ENCODE data around the gene NTRK2. TPM values are rescaled to one million over a fixed set of nuclear protein-coding genes. Genes with fewer than 3 reads are reported as not detected.

NTRK2 gene
- polyA plus RNA-seq, 1 experiment, result 2.0 TPM

GRCh38 chr9:84738353-84738752 lies 68.8 kb downstream of the NTRK2 start:
- H3K4me3 ChIP-seq (ENCODE audit: low read depth, low read length), result no peak overlapping the region
- no peaks in the 10 kb centered on the region for H3K27me3 ChIP-seq (ENCODE audit: control insufficient read depth, insufficient read depth, low read length)
- POLR2A ChIA-PET, result no interaction called here
- no peaks in the 10 kb centered on the region for H3K36me3 ChIP-seq (ENCODE audit: control insufficient read depth, insufficient read depth, low read length)
- DNase-seq (ENCODE audit: low read depth), result no peak
- no peak for TF ChIP-seq CTCF (IDR thresholded peaks at IDR 0.05; ENCODE audit: insufficient read depth, low read depth, low read length)
- CTCF ChIA-PET, result no interaction called here

GRCh38 chr9:84742261-84742660 lies 72.7 kb downstream of the NTRK2 start:
- H3K27me3 ChIP-seq (ENCODE audit: control insufficient read depth, insufficient read depth, low read length), result peaks cover 2% of the 10 kb centered on the region; the same call in 1 of the 2 replicates
- CTCF ChIA-PET, result no interaction called here
- H3K4me3 ChIP-seq (ENCODE audit: low read depth, low read length), result no peak overlapping the region
- no peak for TF ChIP-seq CTCF (IDR thresholded peaks at IDR 0.05; ENCODE audit: insufficient read depth, low read depth, low read length)
- POLR2A ChIA-PET, result no interaction called here
- no peak for DNase-seq (ENCODE audit: low read depth)
- no peaks in the 10 kb centered on the region for H3K36me3 ChIP-seq (ENCODE audit: control insufficient read depth, insufficient read depth, low read length)

GRCh38 chr9:84744195-84744594 lies 74.7 kb downstream of the NTRK2 start:
- H3K4me3 ChIP-seq (ENCODE audit: low read depth, low read length), result no peak overlapping the region
- peaks cover 2% of the 10 kb centered on the region; the same call in 1 of the 2 replicates for H3K27me3 ChIP-seq (ENCODE audit: control insufficient read depth, insufficient read depth, low read length)
- no peak for TF ChIP-seq CTCF (IDR thresholded peaks at IDR 0.05; ENCODE audit: insufficient read depth, low read depth, low read length)
- POLR2A ChIA-PET, result no interaction called here
- DNase-seq (ENCODE audit: low read depth), result no peak
- no peaks in the 10 kb centered on the region for H3K36me3 ChIP-seq (ENCODE audit: control insufficient read depth, insufficient read depth, low read length)
- CTCF ChIA-PET, result interaction anchor here (2.3 kb wide), 1 partner anchor 10 kb away, joined by 6 read pairs; no protein-coding TSS in a partner anchor

GRCh38 chr9:84744726-84745125 lies 75.2 kb downstream of the NTRK2 start:
- no peak overlapping the region for H3K4me3 ChIP-seq (ENCODE audit: low read depth, low read length)
- ChIA-PET CTCF (interaction anchor here (2.3 kb wide), 1 partner anchor 9 kb away, joined by 6 read pairs; no protein-coding TSS in a partner anchor), POLR2A (no interaction called here)
- no peak for TF ChIP-seq CTCF (IDR thresholded peaks at IDR 0.05; ENCODE audit: insufficient read depth, low read depth, low read length)
- H3K27me3 ChIP-seq (ENCODE audit: control insufficient read depth, insufficient read depth, low read length), result peaks cover 2% of the 10 kb centered on the region; the same call in 1 of the 2 replicates
- H3K36me3 ChIP-seq (ENCODE audit: control insufficient read depth, insufficient read depth, low read length), result no peaks in the 10 kb centered on the region
- DNase-seq (ENCODE audit: low read depth), result no peak

- peaks cover 2% of the 10 kb centered on the region; the same call in 1 of the 2 replicates for H3K27me3 ChIP-seq (ENCODE audit: control insufficient read depth, insufficient read depth, low read length)
- TF ChIP-seq CTCF (IDR thresholded peaks at IDR 0.05; ENCODE audit: insufficient read depth, low read depth, low read length), result no peak
- ChIA-PET POLR2A (no interaction called here), CTCF (interaction anchor here (1.0 to 1.3 kb wide), 2 partner anchors 11 to 152 kb away, joined by 4 to 5 read pairs; no protein-coding TSS in a partner anchor)
- no peak for DNase-seq (ENCODE audit: low read depth)
- no peaks in the 10 kb centered on the region for H3K36me3 ChIP-seq (ENCODE audit: control insufficient read depth, insufficient read depth, low read length)
- no peak overlapping the region for H3K4me3 ChIP-seq (ENCODE audit: low read depth, low read length)
These were observed 78.6 kb downstream of the NTRK2 start for GRCh38 chr9:84748112-84748511.
